ENCODE results near the gene SEMA3E. TPM values are rescaled to one million over a fixed set of nuclear protein-coding genes. Genes with fewer than 3 reads are reported as not detected.

Gene SEMA3E
- total RNA-seq, 4 donors from 2014 or later, result 10.1 to 29.2 (median 15.8) TPM

- Histone ChIP-seq H3K4me1 (no peaks in the 10 kb centered on the region), H3K36me3 (no peaks in the 10 kb centered on the region), H3K27me3 (no peaks in the 10 kb centered on the region), H3K4me3 (no peak overlapping the region), H3K9me3 (no peaks in the 10 kb centered on the region), H3K27ac (replicated peaks in 1 of 4) (no peak overlapping the region)
- intact Hi-C loops (cut with DNase I), result no loop called here
- TF ChIP-seq POLR2A (IDR thresholded peaks at IDR 0.05; ENCODE audit: low read depth), result no peak
- no peak for DNase-seq (ENCODE audit: extremely low spot score)
- 81% methylated on average over 4 of the region's 4 CpGs for WGBS
These were observed 124.5 kb downstream of the SEMA3E start for GRCh38 chr7:83524277-83525075.

- no peak for DNase-seq (ENCODE audit: extremely low spot score)
- Histone ChIP-seq H3K27me3 (no peaks in the 10 kb centered on the region), H3K9me3 (no peaks in the 10 kb centered on the region), H3K36me3 (no peaks in the 10 kb centered on the region), H3K27ac (replicated peaks in 1 of 4) (no peak overlapping the region), H3K4me3 (no peak overlapping the region), H3K4me1 (no peaks in the 10 kb centered on the region)
- intact Hi-C loops (cut with DNase I), result no loop called here
- WGBS, result 17% methylated on average over 2 of the region's 2 CpGs
- TF ChIP-seq POLR2A (IDR thresholded peaks at IDR 0.05; ENCODE audit: low read depth) (no peak), POLR2AphosphoS5 (IDR thresholded peaks at IDR 0.05) (no peak), CTCF (IDR thresholded peaks at IDR 0.05) (no peak), EP300 (IDR thresholded peaks at IDR 0.05) (no peak)
These were observed 128.2 kb downstream of the SEMA3E start for GRCh38 chr7:83520726-83521125.

DNA sequence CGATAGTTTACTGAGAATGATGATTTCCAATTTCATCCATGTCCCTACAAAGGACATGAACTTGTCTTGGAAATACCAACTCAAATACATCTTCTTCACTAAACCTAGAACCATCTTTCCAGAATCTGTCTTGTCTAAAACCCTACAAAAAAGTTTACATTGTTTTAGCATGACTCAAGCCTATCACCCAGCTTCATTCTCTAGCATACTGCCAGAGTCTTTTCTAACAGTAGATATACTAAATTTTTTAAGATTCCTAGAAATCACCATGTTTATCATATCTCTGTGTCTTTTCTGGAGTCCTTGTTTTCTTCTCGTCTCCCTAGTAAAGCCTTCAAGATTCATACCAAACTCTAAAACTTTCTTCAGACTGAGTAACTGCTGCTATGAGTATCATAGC lies 129.7 kb downstream of the SEMA3E start:
- Histone ChIP-seq H3K27ac (replicated peaks in 1 of 4) (no peak overlapping the region), H3K4me1 (no peaks in the 10 kb centered on the region), H3K36me3 (no peaks in the 10 kb centered on the region), H3K27me3 (no peaks in the 10 kb centered on the region), H3K9me3 (no peaks in the 10 kb centered on the region), H3K4me3 (no peak overlapping the region)
- intact Hi-C loops (cut with DNase I), result no loop called here
- TF ChIP-seq CTCF (IDR thresholded peaks at IDR 0.05), result no peak
- TF ChIP-seq EP300 (IDR thresholded peaks at IDR 0.05), result no peak
- TF ChIP-seq POLR2AphosphoS5 (IDR thresholded peaks at IDR 0.05), result no peak
- no peak for TF ChIP-seq POLR2A (IDR thresholded peaks at IDR 0.05; ENCODE audit: low read depth)
- 94% methylated on average over 2 of the region's 2 CpGs for WGBS
- DNase-seq (ENCODE audit: extremely low spot score), result no peak

DNA sequence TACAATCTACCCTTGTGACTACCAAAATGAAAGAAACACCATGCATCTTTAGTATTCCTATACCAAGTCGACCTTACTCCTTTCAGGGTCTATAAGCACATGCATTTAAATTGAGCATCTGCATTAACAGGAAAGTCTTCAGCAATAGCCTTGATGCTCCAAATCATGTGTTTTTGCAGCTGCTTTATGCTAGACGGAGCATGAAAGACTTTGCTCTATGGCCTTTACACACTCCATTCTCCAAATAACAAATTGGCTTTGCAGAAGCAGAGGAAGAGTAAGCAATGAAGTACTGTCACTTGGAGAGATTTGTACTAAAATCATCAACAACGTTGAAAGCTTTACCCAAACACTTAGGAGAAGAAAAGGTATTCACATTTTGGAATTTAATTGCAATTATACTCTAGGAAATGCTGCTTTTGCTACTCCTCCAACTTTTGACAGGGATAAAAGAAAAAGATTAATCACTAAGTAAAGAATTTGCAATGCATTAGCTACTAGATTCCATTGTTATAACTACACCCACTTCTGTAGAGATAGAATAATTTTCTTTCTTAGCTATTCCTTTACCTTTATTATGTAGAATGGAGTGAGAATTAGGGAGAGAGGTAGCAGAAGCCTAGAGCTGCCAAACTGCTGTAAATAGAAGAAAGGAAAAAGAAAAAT lies 131.8 kb downstream of the SEMA3E start:
- intact Hi-C loops (cut with DNase I), result no loop called here
- H3K36me3 ChIP-seq, result no peaks in the 10 kb centered on the region
- no peaks in the 10 kb centered on the region for H3K4me1 ChIP-seq
- no peak overlapping the region for H3K27ac ChIP-seq (replicated peaks in 1 of 4)
- no peak for DNase-seq (ENCODE audit: extremely low spot score)
- TF ChIP-seq EP300 (IDR thresholded peaks at IDR 0.05) (no peak), CTCF (IDR thresholded peaks at IDR 0.05) (no peak), POLR2AphosphoS5 (IDR thresholded peaks at IDR 0.05) (no peak), POLR2A (IDR thresholded peaks at IDR 0.05; ENCODE audit: low read depth) (no peak)
- H3K9me3 ChIP-seq, result no peaks in the 10 kb centered on the region
- H3K27me3 ChIP-seq, result no peaks in the 10 kb centered on the region
- no peak overlapping the region for H3K4me3 ChIP-seq
- WGBS, result 40% methylated on average over 3 of the region's 3 CpGs

DNA sequence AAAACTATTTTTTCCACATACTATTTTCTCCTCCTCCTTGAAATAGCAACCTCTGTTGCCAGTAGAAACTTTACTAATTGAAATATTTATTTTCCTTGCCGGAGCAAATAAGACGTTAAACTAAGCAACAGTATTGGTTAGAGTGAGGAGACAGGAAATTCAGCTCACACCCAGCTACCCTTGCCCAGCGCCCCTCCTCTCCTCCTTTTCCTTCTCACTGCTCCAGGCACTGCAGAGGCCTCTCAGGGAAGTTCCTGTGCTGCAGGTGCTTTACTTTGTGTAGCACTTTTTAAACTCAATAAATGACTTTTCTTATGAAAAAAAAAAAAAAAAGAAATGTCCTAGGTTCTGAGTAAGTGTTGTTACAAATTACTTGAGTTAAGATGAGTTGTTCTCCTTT lies 134.0 kb downstream of the SEMA3E start:
- Histone ChIP-seq H3K36me3 (no peaks in the 10 kb centered on the region), H3K27me3 (no peaks in the 10 kb centered on the region), H3K27ac (replicated peaks in 1 of 4) (no peak overlapping the region), H3K4me3 (no peak overlapping the region), H3K9me3 (no peaks in the 10 kb centered on the region), H3K4me1 (no peaks in the 10 kb centered on the region)
- 49% methylated on average over 3 of the region's 3 CpGs for WGBS
- intact Hi-C loops (cut with DNase I), result no loop called here
- TF ChIP-seq POLR2A (IDR thresholded peaks at IDR 0.05; ENCODE audit: low read depth) (no peak), POLR2AphosphoS5 (IDR thresholded peaks at IDR 0.05) (no peak), CTCF (IDR thresholded peaks at IDR 0.05) (no peak), EP300 (IDR thresholded peaks at IDR 0.05) (no peak)
- DNase-seq (ENCODE audit: extremely low spot score), result no peak
